ENCODE measurements around the gene VILL. TPM values are rescaled to one million over a fixed set of nuclear protein-coding genes. Genes with fewer than 3 reads are reported as not detected.

VILL gene
- 1 to 10 TPM; 3.5 to 7.5 (median 5.2) TPM for total RNA-seq

- no peaks in the 10 kb centered on the region for H3K36me3 ChIP-seq
- peaks cover 0 to 26% (median 0%) of the 10 kb centered on the region in 3 donors for H3K4me1 ChIP-seq
- no peak within 1 kb of the TSS for H3K27ac ChIP-seq
- no peaks in the 10 kb centered on the region for H3K9me3 ChIP-seq
- ATAC-seq = no peak
- no peak for TF ChIP-seq POLR2AphosphoS5 (IDR thresholded peaks at IDR 0.05)
- TF ChIP-seq EP300 (IDR thresholded peaks at IDR 0.05) = no peak
- TF ChIP-seq, protein P1, sequence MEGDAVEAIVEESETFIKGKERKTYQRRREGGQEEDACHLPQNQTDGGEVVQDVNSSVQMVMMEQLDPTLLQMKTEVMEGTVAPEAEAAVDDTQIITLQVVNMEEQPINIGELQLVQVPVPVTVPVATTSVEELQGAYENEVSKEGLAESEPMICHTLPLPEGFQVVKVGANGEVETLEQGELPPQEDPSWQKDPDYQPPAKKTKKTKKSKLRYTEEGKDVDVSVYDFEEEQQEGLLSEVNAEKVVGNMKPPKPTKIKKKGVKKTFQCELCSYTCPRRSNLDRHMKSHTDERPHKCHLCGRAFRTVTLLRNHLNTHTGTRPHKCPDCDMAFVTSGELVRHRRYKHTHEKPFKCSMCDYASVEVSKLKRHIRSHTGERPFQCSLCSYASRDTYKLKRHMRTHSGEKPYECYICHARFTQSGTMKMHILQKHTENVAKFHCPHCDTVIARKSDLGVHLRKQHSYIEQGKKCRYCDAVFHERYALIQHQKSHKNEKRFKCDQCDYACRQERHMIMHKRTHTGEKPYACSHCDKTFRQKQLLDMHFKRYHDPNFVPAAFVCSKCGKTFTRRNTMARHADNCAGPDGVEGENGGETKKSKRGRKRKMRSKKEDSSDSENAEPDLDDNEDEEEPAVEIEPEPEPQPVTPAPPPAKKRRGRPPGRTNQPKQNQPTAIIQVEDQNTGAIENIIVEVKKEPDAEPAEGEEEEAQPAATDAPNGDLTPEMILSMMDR (IDR thresholded peaks at IDR 0.05) = no peak
- no peak for TF ChIP-seq POLR2A (IDR thresholded peaks at IDR 0.05)
- H3K4me3 ChIP-seq = no peak within 1 kb of the TSS
- whole genome bisulfite sequencing, 2 donors (ENCODE audit: low coverage in 1 of 2) = 81% methylated on average over 4 of the region's 10 CpGs; no CpG with 5 or more reads in 1 of the 2 donors
- no peaks in the 10 kb centered on the region for H3K27me3 ChIP-seq
These were observed at the start of gene VILL for GRCh38 chr3:37990527-37990926. Gene VILL, plus strand, starts transcription at chr3:37990786. Its CDS starts 2,887 bp downstream, at chr3:37993673.

GRCh38 chr3:37941608-37942508 lies 48.7 kb upstream of the VILL start:
- Histone ChIP-seq H3K9me3 (no peaks in the 10 kb centered on the region), H3K4me1 (peaks cover 0 to 83% (median 37%) of the 10 kb centered on the region in 3 donors), H3K36me3 (no peaks in the 10 kb centered on the region), H3K27me3 (no peaks in the 10 kb centered on the region), H3K4me3 (no peak overlapping the region), H3K27ac (peak overlapping the region in 3 of 4 donors; percentile 25 to 46 (median 44))
- TF ChIP-seq POLR2A (IDR thresholded peaks at IDR 0.05) (no peak), POLR2AphosphoS5 (IDR thresholded peaks at IDR 0.05) (no peak), EP300 (IDR thresholded peaks at IDR 0.05) (no peak)
- TF ChIP-seq, protein P1 (IDR thresholded peaks at IDR 0.05) = no peak
- no peak for ATAC-seq
- 42 to 49% methylated on average over 6 to 7 of the region's 12 CpGs for WGBS, 2 donors (ENCODE audit: low coverage in 1 of 2)

- no peaks in the 10 kb centered on the region for H3K27me3 ChIP-seq
- no peaks in the 10 kb centered on the region for H3K36me3 ChIP-seq
- no peak for ATAC-seq
- TF ChIP-seq POLR2A (IDR thresholded peaks at IDR 0.05) (no peak), POLR2AphosphoS5 (IDR thresholded peaks at IDR 0.05) (no peak), EP300 (IDR thresholded peaks at IDR 0.05) (no peak)
- TF ChIP-seq, protein P1 (IDR thresholded peaks at IDR 0.05) = no peak
- H3K4me1 ChIP-seq = peaks cover 0 to 80% (median 37%) of the 10 kb centered on the region in 3 donors
- no peak overlapping the region for H3K4me3 ChIP-seq
- H3K27ac ChIP-seq = peak overlapping the region in 1 of 4 donors; percentile 44
- 72 to 91% methylated on average over 2 of the region's 2 CpGs for WGBS, 2 donors (ENCODE audit: low coverage in 1 of 2)
- no peaks in the 10 kb centered on the region for H3K9me3 ChIP-seq
These were observed 47.9 kb upstream of the VILL start for GRCh38 chr3:37942646-37943045.

- H3K36me3 ChIP-seq = no peaks in the 10 kb centered on the region
- H3K4me1 ChIP-seq = peaks cover 0 to 76% (median 37%) of the 10 kb centered on the region in 3 donors
- no peaks in the 10 kb centered on the region for H3K27me3 ChIP-seq
- 91 to 96% methylated on average over 4 of the region's 4 CpGs for WGBS, 2 donors (ENCODE audit: low coverage in 1 of 2)
- TF ChIP-seq, protein P1 (IDR thresholded peaks at IDR 0.05) = no peak
- TF ChIP-seq EP300 (IDR thresholded peaks at IDR 0.05) (no peak), POLR2A (IDR thresholded peaks at IDR 0.05) (no peak), POLR2AphosphoS5 (IDR thresholded peaks at IDR 0.05) (no peak)
- ATAC-seq = no peak
- no peaks in the 10 kb centered on the region for H3K9me3 ChIP-seq
- H3K4me3 ChIP-seq = no peak overlapping the region
- H3K27ac ChIP-seq = peak overlapping the region in 1 of 4 donors; percentile 27
These were observed 47.5 kb upstream of the VILL start for GRCh38 chr3:37943126-37943525.

Data from gastroesophageal sphincter (tissue), 4 donors.